Adipose tissue (tissue), 3 donors: Measurements from ENCODE around the gene ZDHHC20. TPM values are rescaled to one million over a fixed set of nuclear protein-coding genes. Genes with fewer than 3 reads are reported as not detected.

Experiments
- H3K27ac ChIP-seq: one replicate; pipeline ENCODE4 v1.5.1; 2013; ENCODE audit warnings: low read depth, low read length
- WGBS, 3 donors: extraction: QIAGEN DNeasy Blood & Tissue Kit; methylation state at CpG; one replicate each; pipeline ENCODE4 v1.1.7; 2013; 5-methylcytosine and 5-hydroxymethylcytosine counted together
- polyA plus RNA-seq, 3 donors: library from polyadenylated mRNA; stranded (reverse); fragments of 200-250 nt; gene quantifications; one replicate each; pipeline ENCODE4 v1.2.3, GENCODE V29; 2013
- donor health status: healthy with polysubstance abuse.
- donor health status: Bipolar disorder and iron deficiency.
- donor health status: healthy.

ZDHHC20 gene
- 10 to 100 TPM in 2 of 3 donors, 1 to 10 TPM in 1; 7.7 to 22.0 (median 13.4) TPM for polyA plus RNA-seq

- 0 to 1% (median 0%) methylated on average over 82 to 107 of the region's 107 CpGs for WGBS, 3 donors
Observed at GRCh38 chr13:21458813-21459701, at the start of gene ZDHHC20. Gene ZDHHC20 (minus strand): TSS chr13:21459303. CDS start chr13:21459171, 132 bp downstream.

GRCh38 chr13:21504379-21504778 is 45.3 kb upstream of the ZDHHC20 start:
- H3K27ac ChIP-seq = no peak overlapping the region
- 94 to 98% (median 97%) methylated on average over 3 of the region's 3 CpGs for WGBS, 3 donors

More at GRCh38 chr13:21458813-21459701, at the start of gene ZDHHC20:
- peak within 1 kb of the TSS; percentile 34 for H3K27ac ChIP-seq

GRCh38 chr13:21501686-21502085 is 42.6 kb upstream of the ZDHHC20 start:
- WGBS, 3 donors = 93 to 96% (median 94%) methylated on average over 3 of the region's 3 CpGs
- no peak overlapping the region for H3K27ac ChIP-seq

GRCh38 chr13:21486322-21486721 is 27.2 kb upstream of the ZDHHC20 start:
- no peak overlapping the region for H3K27ac ChIP-seq
- WGBS, 3 donors = 93 to 100% (median 99%) methylated on average over 4 of the region's 4 CpGs

- H3K27ac ChIP-seq = no peak overlapping the region
- WGBS, 3 donors = 90 to 92% (median 91%) methylated on average over 24 of the region's 24 CpGs
Observed at GRCh38 chr13:21483748-21484147, 24.6 kb upstream of the ZDHHC20 start.

- 30 to 74% (median 71%) methylated on average over 6 of the region's 6 CpGs for WGBS, 3 donors
- H3K27ac ChIP-seq = no peak overlapping the region
Observed at GRCh38 chr13:21481359-21481758, 22.3 kb upstream of the ZDHHC20 start.

GRCh38 chr13:21478881-21479808 is 20.0 kb upstream of the ZDHHC20 start:
- H3K27ac ChIP-seq = no peak overlapping the region
- WGBS, 3 donors = 17 to 30% (median 27%) methylated on average over 8 of the region's 8 CpGs

GRCh38 chr13:21476893-21477472 is 17.9 kb upstream of the ZDHHC20 start:
- 2 to 6% (median 4%) methylated on average over 18 of the region's 18 CpGs for WGBS, 3 donors
- no peak overlapping the region for H3K27ac ChIP-seq

GRCh38 chr13:21475115-21475514 is 16.0 kb upstream of the ZDHHC20 start:
- WGBS, 3 donors = 41 to 72% (median 72%) methylated on average over 6 of the region's 6 CpGs

GRCh38 chr13:21470785-21471184 is 11.7 kb upstream of the ZDHHC20 start:
- H3K27ac ChIP-seq = no peak overlapping the region

More at GRCh38 chr13:21475115-21475514, 16.0 kb upstream of the ZDHHC20 start:
- H3K27ac ChIP-seq = no peak overlapping the region

GRCh38 chr13:21466527-21466926 is 7.4 kb upstream of the ZDHHC20 start:
- H3K27ac ChIP-seq = no peak overlapping the region
- 47 to 70% (median 61%) methylated on average over 7 of the region's 7 CpGs for WGBS, 3 donors

GRCh38 chr13:21465710-21466160 is 6.6 kb upstream of the ZDHHC20 start:
- H3K27ac ChIP-seq = no peak overlapping the region
- WGBS, 3 donors = 26 to 72% (median 51%) methylated on average over 9 of the region's 9 CpGs

- H3K27ac ChIP-seq = no peak overlapping the region
Observed at GRCh38 chr13:21463424-21463823, 4.3 kb upstream of the ZDHHC20 start.

- 77 to 86% (median 79%) methylated on average over 3 of the region's 3 CpGs for WGBS, 3 donors
Observed at GRCh38 chr13:21461131-21461530, 2.0 kb upstream of the ZDHHC20 start.

GRCh38 chr13:21458451-21458812 is 671 bp downstream of the ZDHHC20 start:
- WGBS, 3 donors = 0 to 1% (median 0%) methylated on average over 16 of the region's 16 CpGs
- peak overlapping the region; percentile 34 for H3K27ac ChIP-seq

More at GRCh38 chr13:21461131-21461530, 2.0 kb upstream of the ZDHHC20 start:
- H3K27ac ChIP-seq = no peak overlapping the region

GRCh38 chr13:21453387-21454081 is 5.6 kb downstream of the ZDHHC20 start:
- 86 to 98% (median 90%) methylated on average over 6 of the region's 6 CpGs for WGBS, 3 donors
- no peak overlapping the region for H3K27ac ChIP-seq

- 60 to 94% (median 64%) methylated on average over 3 of the region's 3 CpGs for WGBS, 3 donors
- no peak overlapping the region for H3K27ac ChIP-seq
Observed at GRCh38 chr13:21450936-21451335, 8.2 kb downstream of the ZDHHC20 start.

- WGBS, 3 donors = 82 to 94% (median 86%) methylated on average over 2 of the region's 2 CpGs
- H3K27ac ChIP-seq = no peak overlapping the region
Observed at GRCh38 chr13:21446656-21447055, 12.4 kb downstream of the ZDHHC20 start.
